HG03460 (cell line): Measurements from ENCODE around the gene CIB1.
"Not testable (repeated sequence)": the region's sequence is repeated elsewhere in the genome, so short reads cannot be mapped to it uniquely, and the experiment has no call there.

Experiments used
- ATAC-seq: cut with Tn5 transposase; IDR thresholded peaks from one replicate; pipeline ENCODE4 v1.9.1; 2021; ENCODE audit not compliant: unreplicated experiment

Gene CIB1

GRCh38 chr15:90201130-90201943 is 32.4 kb downstream of the CIB1 start, which contains the start of gene SEMA4B:
SEMA4B (plus strand) TSS chr15:90201330; CDS start chr15:90201579, 249 bp downstream.
- ATAC-seq: peak; percentile 82

GRCh38 chr15:90200534-90201129 is 33.1 kb downstream of the CIB1 start:
- peak; percentile 27 for ATAC-seq

- no peak for ATAC-seq
Observed at GRCh38 chr15:90194655-90195054, 39.1 kb downstream of the CIB1 start.

GRCh38 chr15:90192961-90193786 is 40.6 kb downstream of the CIB1 start:
- no peak for ATAC-seq

- ATAC-seq: peak; percentile 70
Observed at GRCh38 chr15:90191794-90192509, 41.8 kb downstream of the CIB1 start.

- ATAC-seq: peak; percentile 25
Observed at GRCh38 chr15:90191344-90191687, 42.4 kb downstream of the CIB1 start.

- peak; percentile 54 for ATAC-seq
Observed at GRCh38 chr15:90190606-90191343, 43.0 kb downstream of the CIB1 start.

GRCh38 chr15:90189781-90190467 is 43.8 kb downstream of the CIB1 start:
- no peak for ATAC-seq

GRCh38 chr15:90188914-90189748 is 44.6 kb downstream of the CIB1 start:
- ATAC-seq: no peak

GRCh38 chr15:90188065-90188464 is 45.7 kb downstream of the CIB1 start:
- ATAC-seq: not testable (repeated sequence)

- ATAC-seq: no peak
Observed at GRCh38 chr15:90187257-90187868, 46.4 kb downstream of the CIB1 start.

GRCh38 chr15:90184786-90185704 is 48.7 kb downstream of the CIB1 start:
- ATAC-seq: peak; percentile 78

GRCh38 chr15:90184119-90184785 is 49.5 kb downstream of the CIB1 start:
- ATAC-seq: peak; percentile 40

- ATAC-seq: no peak
Observed at GRCh38 chr15:90181776-90182175, 52.0 kb downstream of the CIB1 start.
